DMS79 (cell line): ENCODE measurements around the gene TSPAN18.

Experiments used
- DNase-seq: peaks from one replicate; lab custom pipeline; 2025; lab: John Stamatoyannopoulos, UW

The TSPAN18 gene

DNA sequence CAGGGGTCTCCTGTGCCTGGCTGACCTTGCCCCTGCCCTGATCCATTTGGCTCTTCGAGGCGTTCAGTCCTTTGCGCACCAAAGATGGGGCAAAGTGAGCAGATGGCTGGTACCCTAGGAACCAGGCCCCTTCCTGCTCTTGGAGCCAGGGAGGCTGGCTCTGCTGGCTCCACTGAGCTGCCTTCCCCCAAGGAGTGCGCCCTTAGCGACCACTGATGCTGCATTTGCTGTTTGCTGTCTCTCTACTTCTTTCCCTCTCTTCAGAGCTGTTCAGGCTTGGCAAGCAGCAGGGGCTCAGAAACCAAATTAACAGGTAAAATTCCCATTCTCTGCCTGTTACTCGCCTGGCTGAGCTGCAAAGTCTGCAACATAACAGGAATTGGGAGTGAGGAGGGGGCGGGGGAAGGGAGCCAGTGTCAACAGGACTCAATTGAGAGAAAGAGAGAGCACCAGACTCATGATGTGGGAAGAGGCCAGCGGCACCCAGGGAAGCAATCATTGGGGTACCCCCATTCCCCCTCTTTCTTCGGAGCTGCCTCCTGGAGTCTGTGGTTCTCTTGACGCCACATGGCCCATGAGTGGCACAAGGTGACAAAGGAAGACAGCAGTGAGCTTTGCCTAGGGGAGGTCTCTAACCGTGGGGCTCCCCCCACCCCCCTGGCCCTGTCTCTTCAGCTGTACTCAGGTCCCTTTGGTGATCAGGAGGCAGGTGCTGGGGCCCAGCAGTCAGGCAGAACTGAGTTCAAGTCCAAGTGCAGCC, 121.6 kb downstream of the TSPAN18 start:
- DNase-seq: peak; percentile 54

GRCh38 chr11:44848963-44849350, 122.2 kb downstream of the TSPAN18 start:
- no peak for DNase-seq

DNA sequence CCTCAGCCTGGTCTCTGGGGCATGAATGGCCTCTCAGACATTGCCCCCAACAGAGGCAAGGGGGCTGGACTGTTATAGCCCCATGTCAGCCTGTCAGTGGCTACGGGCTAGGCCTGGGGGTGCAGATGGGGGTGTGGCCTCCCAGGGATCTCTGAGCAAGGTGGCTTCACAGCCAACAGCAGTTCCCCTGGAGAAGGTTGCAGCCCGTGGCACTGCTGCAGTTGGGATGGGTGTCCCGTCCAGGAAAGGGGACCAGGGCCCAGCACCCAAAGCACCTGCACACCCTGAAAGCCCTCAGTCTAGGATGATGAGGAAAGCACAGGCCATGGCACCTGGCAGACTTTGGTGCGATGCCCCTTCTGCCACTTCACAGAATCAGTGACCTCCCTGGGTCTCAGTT, 122.7 kb downstream of the TSPAN18 start:
- DNase-seq: no peak

DNA sequence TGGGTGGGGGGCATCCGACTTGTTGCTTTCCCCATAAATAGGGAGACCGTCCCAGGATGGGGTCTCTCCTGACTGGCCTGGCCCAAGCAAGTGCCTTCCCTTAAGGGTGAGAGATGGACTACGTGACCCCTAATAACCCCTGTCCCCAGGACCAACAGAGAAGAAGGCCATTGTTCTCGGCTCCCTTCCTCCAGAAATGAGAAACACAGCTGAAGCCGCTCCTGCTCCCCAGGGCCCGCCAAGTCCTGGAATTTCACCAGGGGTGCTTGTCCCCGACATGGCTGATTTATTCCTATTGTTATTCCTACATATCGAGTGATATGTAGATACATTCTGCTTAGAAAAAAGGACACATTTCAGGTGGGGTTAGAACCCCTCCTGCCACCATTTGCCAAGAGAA, 123.2 kb downstream of the TSPAN18 start:
- DNase-seq: no peak

DNA sequence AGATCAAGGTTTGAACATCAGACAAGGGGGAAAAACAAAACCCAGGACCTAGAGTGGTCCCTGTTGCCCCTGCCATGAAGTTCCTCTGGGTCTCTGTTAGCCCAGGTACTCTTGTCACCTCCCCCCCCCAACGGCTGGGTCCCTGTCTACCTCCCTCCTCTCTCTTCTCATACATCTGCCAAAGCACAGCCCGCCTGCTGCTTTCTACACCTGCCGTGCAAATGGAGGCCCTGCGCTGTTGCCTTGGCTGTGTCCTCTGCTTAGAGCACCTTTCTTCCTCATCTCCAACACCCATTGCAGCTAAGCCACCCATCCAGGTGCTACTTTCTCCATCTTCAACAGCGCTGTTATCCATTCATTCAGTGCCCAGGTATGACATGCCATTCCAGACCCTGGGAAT, 124.7 kb downstream of the TSPAN18 start:
- DNase-seq: no peak

DNA sequence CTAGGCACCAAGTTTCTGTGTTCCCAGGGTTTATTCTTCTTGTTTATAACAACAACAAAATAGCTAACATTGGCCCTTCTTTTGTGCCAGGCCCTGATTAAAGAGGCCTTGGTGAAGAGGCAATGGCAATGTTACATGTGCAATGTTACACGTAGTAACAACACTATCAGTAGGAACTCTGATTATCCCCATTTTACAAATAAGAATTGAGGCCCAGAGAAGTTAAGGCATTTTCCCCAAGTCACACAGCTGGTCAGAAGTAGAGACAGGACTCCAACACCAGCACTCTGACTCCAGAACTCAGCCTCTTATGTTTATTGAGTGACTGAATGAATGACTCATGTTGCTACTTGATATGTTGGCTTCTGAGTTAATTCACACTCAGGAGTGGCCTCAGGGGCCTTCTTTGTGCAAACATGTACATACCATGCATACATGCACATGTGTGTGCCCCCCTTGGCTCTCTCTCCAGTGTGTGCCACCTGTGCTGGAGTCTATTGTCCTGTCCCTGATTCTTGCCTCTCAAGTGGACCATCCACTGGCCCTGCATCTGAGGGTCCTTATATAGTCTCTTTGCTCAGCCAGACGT, 125.5 kb downstream of the TSPAN18 start:
- DNase-seq: no peak

DNA sequence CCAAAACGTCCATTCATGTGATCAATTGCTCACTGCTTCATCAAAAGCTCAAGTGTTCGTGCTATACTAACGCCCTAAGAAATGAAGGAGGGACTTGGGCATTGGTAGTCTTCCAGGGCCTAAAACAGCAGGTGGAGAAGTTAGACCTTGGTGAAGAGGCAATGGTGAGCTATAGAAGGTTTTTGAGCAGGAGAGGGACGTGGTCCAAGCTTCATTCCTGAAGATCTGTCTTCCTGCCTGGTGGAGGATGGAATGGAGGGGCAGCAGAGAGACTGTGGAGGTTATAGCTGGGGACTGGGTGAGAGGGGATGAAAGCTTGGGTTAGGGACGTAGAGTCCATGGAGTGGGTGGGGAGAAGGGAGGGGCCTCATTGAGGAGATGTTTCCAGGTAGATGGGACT, 126.2 kb downstream of the TSPAN18 start:
- DNase-seq: no peak

DNA sequence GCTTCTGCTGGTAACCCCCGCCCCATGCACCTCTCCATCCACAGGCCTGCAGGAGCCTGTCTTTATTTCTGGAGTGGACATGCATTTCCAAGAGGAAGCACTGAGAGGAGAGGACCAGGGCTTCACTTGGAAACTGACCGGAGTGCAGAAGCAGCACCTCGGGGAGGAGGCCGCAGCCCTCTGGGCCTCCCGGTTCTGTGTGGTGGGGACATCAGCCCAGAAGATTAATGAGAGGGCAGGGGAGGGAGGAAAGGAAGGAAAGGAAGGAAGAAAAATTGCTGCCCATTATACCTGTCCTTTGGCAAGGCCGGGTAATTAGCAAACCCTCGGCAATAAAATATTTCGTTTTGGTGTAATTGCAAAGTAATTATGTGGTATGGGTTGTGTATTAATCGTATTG, 126.9 kb downstream of the TSPAN18 start:
- DNase-seq: no peak

DNA sequence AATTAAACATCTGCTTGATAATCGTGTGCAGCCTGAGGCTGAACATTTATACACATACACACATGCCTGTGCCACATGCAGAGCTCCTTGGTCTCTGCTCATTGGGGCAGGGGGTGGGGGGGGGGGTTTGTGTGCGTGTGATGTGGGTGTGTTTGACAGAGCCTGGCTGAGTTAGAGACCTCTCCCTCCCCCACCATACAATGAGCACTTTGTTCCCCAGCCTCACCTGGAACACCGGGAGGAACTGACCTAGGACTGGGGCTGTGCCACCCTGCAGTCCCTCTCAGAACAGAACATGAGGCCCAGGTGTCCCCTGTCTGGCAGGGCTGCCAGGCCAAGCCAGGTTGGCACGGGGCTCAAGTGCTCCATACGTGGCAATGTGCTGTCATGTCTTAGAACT, 127.3 kb downstream of the TSPAN18 start:
- DNase-seq: no peak

DNA sequence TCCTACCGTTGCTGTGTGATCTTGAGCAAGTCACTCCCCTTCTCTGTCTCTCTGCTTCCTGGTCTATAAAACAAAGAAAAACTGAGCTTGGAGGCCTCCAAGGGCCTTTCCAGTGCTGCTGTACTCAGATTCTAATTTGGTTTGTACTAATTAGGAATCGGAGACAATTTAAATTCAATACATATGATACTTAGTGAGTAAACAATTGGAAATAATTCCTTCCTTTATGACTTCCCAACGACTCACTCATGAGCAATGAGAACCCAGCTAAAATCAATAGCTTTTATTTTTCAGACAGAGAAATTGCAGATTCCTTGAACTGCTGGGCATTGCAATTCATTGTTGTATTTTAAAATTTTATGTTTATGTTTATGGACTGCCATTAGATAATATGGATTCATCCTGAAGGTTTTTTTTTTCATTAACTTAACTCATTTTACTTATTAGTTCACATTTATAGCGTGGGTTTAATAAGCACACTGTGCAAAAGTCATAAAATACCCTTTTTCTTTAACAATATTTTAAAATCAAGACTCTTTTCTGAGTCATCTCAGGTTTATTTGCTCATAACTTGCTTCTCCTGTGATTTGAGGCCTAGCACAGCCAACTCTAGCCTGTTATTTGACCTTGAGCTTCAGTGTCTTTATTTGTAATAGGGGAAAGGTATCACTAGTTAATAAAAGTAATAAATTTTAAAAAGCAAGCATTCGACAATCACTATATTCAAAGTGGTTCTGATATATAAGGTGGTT, 128.2 kb downstream of the TSPAN18 start:
- DNase-seq: no peak

- no peak for DNase-seq
These were observed 128.7 kb downstream of the TSPAN18 start for GRCh38 chr11:44855493-44855849.

GRCh38 chr11:44857490-44858090, 130.8 kb downstream of the TSPAN18 start:
- DNase-seq: no peak

GRCh38 chr11:44858796-44859527, 132.2 kb downstream of the TSPAN18 start:
- no peak for DNase-seq

GRCh38 chr11:44859528-44859925, 132.8 kb downstream of the TSPAN18 start:
- no peak for DNase-seq

DNA sequence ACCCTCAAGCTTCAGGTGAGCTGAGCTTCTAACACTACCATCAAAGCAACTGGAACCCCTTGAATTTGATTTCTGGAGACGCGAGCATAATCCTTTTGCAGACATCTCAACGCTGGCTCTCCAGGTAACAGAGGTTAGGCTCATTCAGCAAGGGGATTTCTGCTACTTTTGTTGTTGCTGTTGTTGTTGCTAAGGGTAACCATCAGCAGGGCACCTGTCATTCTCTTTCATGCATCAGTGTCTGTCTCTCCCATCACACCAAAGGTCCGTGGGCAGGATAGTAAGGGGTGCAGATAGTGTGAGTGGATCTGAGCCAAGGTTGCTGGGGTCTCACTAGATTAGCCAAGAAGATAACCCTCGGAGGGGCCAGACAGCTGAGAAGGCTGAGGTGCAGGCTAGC, 133.6 kb downstream of the TSPAN18 start:
- no peak for DNase-seq

DNA sequence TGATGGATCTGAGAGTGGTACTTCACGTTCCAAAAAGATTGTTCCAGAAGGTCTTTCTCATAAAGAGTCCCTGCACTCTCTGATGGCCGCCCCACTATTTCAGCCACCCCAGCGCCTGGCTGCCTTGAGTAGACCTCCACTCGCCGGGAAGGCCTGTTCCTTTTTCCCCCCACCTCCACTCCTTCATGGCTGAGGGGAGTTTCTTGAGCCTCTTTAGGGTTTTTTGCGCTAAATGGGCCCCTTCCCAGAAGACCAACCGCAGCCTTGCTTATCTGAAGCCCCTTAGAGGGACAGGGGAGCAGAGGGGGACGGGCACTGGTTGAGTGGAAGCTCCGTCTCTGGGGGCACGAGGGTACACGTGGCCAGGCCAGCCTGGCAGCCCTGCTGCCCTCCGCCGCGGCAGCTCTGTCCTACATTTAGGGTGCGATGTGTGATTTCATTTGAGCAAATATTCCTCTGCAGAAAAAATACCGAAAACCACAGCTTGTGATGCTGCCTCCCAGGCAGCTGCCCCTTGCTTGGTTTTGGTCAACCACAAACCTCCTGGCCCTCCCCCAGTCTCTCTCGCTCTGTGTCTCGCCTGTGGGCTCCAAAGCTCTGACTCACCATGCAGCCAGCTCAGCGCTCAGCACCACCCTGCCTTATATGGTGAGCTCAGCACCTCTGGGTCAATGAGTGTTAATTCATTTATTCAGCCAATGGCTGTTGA, 135.2 kb downstream of the TSPAN18 start:
- DNase-seq: peak; percentile 68

GRCh38 chr11:44862558-44863101, 135.9 kb downstream of the TSPAN18 start:
- peak; percentile 27 for DNase-seq

GRCh38 chr11:44863231-44863630, 136.5 kb downstream of the TSPAN18 start:
- no peak for DNase-seq

GRCh38 chr11:44865866-44866272, 139.1 kb downstream of the TSPAN18 start:
- peak; percentile 56 for DNase-seq

- peak; percentile 36 for DNase-seq
These were observed 139.5 kb downstream of the TSPAN18 start for GRCh38 chr11:44866286-44866685.

- DNase-seq: no peak
These were observed 141.3 kb downstream of the TSPAN18 start for GRCh38 chr11:44868021-44868420.
